SU-DHL-6 (cell line): ENCODE data around the gene FHAD1.

Experiments used
- H2AFZ ChIP-seq: fragments of 200-600 bp; sonication (generic); 2 replicates; pipeline ENCODE4 v1.6.1; 2014; ENCODE audit warnings: low read depth, mild to moderate bottlenecking, moderate library complexity, mixed read lengths, antibody characterized with exemption, low read length; ENCODE audit not compliant: severe bottlenecking
- H3F3A ChIP-seq: fragments of 200-600 bp; shearing (Covaris generic); 2 replicates; pipeline ENCODE4 v1.6.0; 2016; ENCODE audit warnings: antibody characterized with exemption, mild to moderate bottlenecking; ENCODE audit not compliant: insufficient read depth
- H3K27ac ChIP-seq: fragments of 200-600 bp; sonication (generic); 2 replicates; pipeline ENCODE4 v1.5.1; 2016; ENCODE audit warnings: low read depth, mild to moderate bottlenecking, low read length, moderate library complexity, mixed read lengths
- H3K27me3 ChIP-seq: fragments of 200-600 bp; sonication (generic), shearing (Covaris generic); 2 replicates; pipeline ENCODE4 v1.6.0; 2014; ENCODE audit warnings: mild to moderate bottlenecking, low read length
- H3K36me3 ChIP-seq: fragments of 200-600 bp; sonication (generic); 2 replicates; pipeline ENCODE4 v1.6.1; 2014; ENCODE audit warnings: mild to moderate bottlenecking, low read length, mixed read lengths
- H3K4me2 ChIP-seq: fragments of 300-600, 200-600 bp; shearing (Covaris generic), sonication (generic); 2 replicates; pipeline ENCODE4 v1.6.0; 2014; ENCODE audit warnings: low read length, low read depth, mild to moderate bottlenecking; ENCODE audit not compliant: poor library complexity, severe bottlenecking
- H3K4me3 ChIP-seq: fragments of 200-600 bp; sonication (generic); 2 replicates; pipeline ENCODE4 v1.5.1; 2014; ENCODE audit warnings: antibody characterized with exemption, low read length, mild to moderate bottlenecking, mixed read lengths; ENCODE audit not compliant: insufficient read depth, poor library complexity, severe bottlenecking
- H3K79me2 ChIP-seq: fragments of 200-600 bp; sonication (generic); 2 replicates; pipeline ENCODE4 v1.6.1; 2014; ENCODE audit warnings: mild to moderate bottlenecking, low read length, moderate library complexity; ENCODE audit not compliant: insufficient read depth
- H3K9ac ChIP-seq: fragments of 200-600 bp; sonication (generic); 2 replicates; pipeline ENCODE4 v1.7.0; 2014; ENCODE audit warnings: mild to moderate bottlenecking, low read length
- H3K9me2 ChIP-seq: fragments of 200-600 bp; sonication (generic); replicated peaks from 2 replicates; pipeline ENCODE4 v1.6.1; 2014; ENCODE audit warnings: low read length; ENCODE audit not compliant: insufficient read depth
- H3K9me3 ChIP-seq: fragments of 200-600 bp; sonication (generic); 2 replicates; pipeline ENCODE4 v1.6.1; 2014; ENCODE audit warnings: low read length, mixed read lengths; ENCODE audit not compliant: insufficient read depth
- H4K20me1 ChIP-seq: fragments of 200-600 bp; sonication (generic); 2 replicates; pipeline ENCODE4 v1.6.1; 2014; ENCODE audit warnings: low read depth, mild to moderate bottlenecking, antibody characterized with exemption, low read length, moderate library complexity, mixed read lengths
- CTCF ChIP-seq: fragments of 200-600 bp; sonication (generic); IDR thresholded peaks from one replicate; pipeline ENCODE4 v1.5.1; 2017; ENCODE audit warnings: antibody characterized with exemption, mild to moderate bottlenecking, low read length, moderate library complexity; ENCODE audit not compliant: insufficient read depth, poor library complexity, severe bottlenecking
- EZH2phosphoT487 ChIP-seq: fragments of 200-600 bp; sonication (generic), shearing (Covaris generic); conservative IDR thresholded peaks from 2 replicates; pipeline ENCODE4 v1.6.1; 2018; ENCODE audit warnings: mild to moderate bottlenecking, antibody characterized with exemption, low read length, moderate library complexity, mixed read lengths

FHAD1 gene

GRCh38 chr1:15258833-15259621, 12.0 kb downstream of the FHAD1 start:
- no peak overlapping the region for H3K4me2 ChIP-seq

GRCh38 chr1:15259622-15260007, 12.6 kb downstream of the FHAD1 start:
- Histone ChIP-seq H4K20me1 (no peaks in the 10 kb centered on the region), H3K9me2 (no peaks in the 10 kb centered on the region), H3K79me2 (no peaks in the 10 kb centered on the region), H3K9ac (no peak overlapping the region), H3K9me3 (no peaks in the 10 kb centered on the region), H3K27ac (no peak overlapping the region), H3K27me3 (no peaks in the 10 kb centered on the region), H2AFZ (no peak overlapping the region), H3F3A (no peaks in the 10 kb centered on the region), H3K36me3 (no peaks in the 10 kb centered on the region), H3K4me2 (no peak overlapping the region), H3K4me3 (no peak overlapping the region)
- TF ChIP-seq CTCF (no peak), EZH2phosphoT487 (no peak)

More at GRCh38 chr1:15258833-15259621, 12.0 kb downstream of the FHAD1 start:
- Histone ChIP-seq H3K79me2 (no peaks in the 10 kb centered on the region), H3F3A (no peaks in the 10 kb centered on the region), H3K36me3 (no peaks in the 10 kb centered on the region), H3K27ac (no peak overlapping the region), H3K9me3 (no peaks in the 10 kb centered on the region), H2AFZ (no peak overlapping the region), H3K9ac (no peak overlapping the region), H4K20me1 (no peaks in the 10 kb centered on the region), H3K4me3 (no peak overlapping the region), H3K9me2 (no peaks in the 10 kb centered on the region), H3K27me3 (no peaks in the 10 kb centered on the region)
- no peak for TF ChIP-seq CTCF
- TF ChIP-seq EZH2phosphoT487 = no peak

GRCh38 chr1:15260418-15261154, 13.6 kb downstream of the FHAD1 start:
- H4K20me1 ChIP-seq = no peaks in the 10 kb centered on the region
- H3F3A ChIP-seq = no peaks in the 10 kb centered on the region
- no peak overlapping the region for H3K4me2 ChIP-seq
- H2AFZ ChIP-seq = no peak overlapping the region
- H3K9me2 ChIP-seq = no peaks in the 10 kb centered on the region
- H3K79me2 ChIP-seq = no peaks in the 10 kb centered on the region
- no peaks in the 10 kb centered on the region for H3K27me3 ChIP-seq
- no peak overlapping the region for H3K4me3 ChIP-seq
- no peak overlapping the region for H3K9ac ChIP-seq
- TF ChIP-seq CTCF (no peak), EZH2phosphoT487 (no peak)
- no peaks in the 10 kb centered on the region for H3K36me3 ChIP-seq
- H3K9me3 ChIP-seq = no peaks in the 10 kb centered on the region
- H3K27ac ChIP-seq = no peak overlapping the region
